ENCODE measurements around the gene PSD2.

PSD2 gene

GRCh38 chr5:139795074-139796001 lies at the start of gene PSD2:
Gene PSD2 (plus strand): TSS chr5:139795808. CDS start chr5:139809441, 13,633 bp downstream.
- in situ Hi-C loops (cut with MboI; ENCODE audit: low sequenced_read_pairs), result no loop called here

GRCh38 chr5:139746691-139747582 lies 48.7 kb upstream of the PSD2 start:
- in situ Hi-C loops (cut with MboI; ENCODE audit: low sequenced_read_pairs), result no loop called here

- in situ Hi-C loops (cut with MboI; ENCODE audit: low sequenced_read_pairs), result no loop called here
Measured at GRCh38 chr5:139747583-139748504, 47.8 kb upstream of the PSD2 start.

GRCh38 chr5:139748505-139748826 lies 47.1 kb upstream of the PSD2 start:
- in situ Hi-C loops (cut with MboI; ENCODE audit: low sequenced_read_pairs), result no loop called here

GRCh38 chr5:139749242-139749641 lies 46.4 kb upstream of the PSD2 start:
- in situ Hi-C loops (cut with MboI; ENCODE audit: low sequenced_read_pairs), result no loop called here

- in situ Hi-C loops (cut with MboI; ENCODE audit: low sequenced_read_pairs), result loop anchor here (25.0 kb wide), 1 partner anchor 114 kb away; the partner anchor contains the start of gene CXXC5
Measured at GRCh38 chr5:139751236-139751635, 44.4 kb upstream of the PSD2 start.

GRCh38 chr5:139752506-139753473 lies 42.8 kb upstream of the PSD2 start:
- in situ Hi-C loops (cut with MboI; ENCODE audit: low sequenced_read_pairs), result loop anchor here (25.0 kb wide), 1 partner anchor 115 kb away; the partner anchor contains the start of gene CXXC5

- in situ Hi-C loops (cut with MboI; ENCODE audit: low sequenced_read_pairs), result loop anchor here (25.0 kb wide), 1 partner anchor 119 kb away; the partner anchor contains the start of gene CXXC5
Measured at GRCh38 chr5:139755892-139756671, 39.5 kb upstream of the PSD2 start.

- in situ Hi-C loops (cut with MboI; ENCODE audit: low sequenced_read_pairs), result loop anchor here (25.0 kb wide), 1 partner anchor 120 kb away; the partner anchor contains the start of gene CXXC5
Measured at GRCh38 chr5:139756971-139757370, 38.6 kb upstream of the PSD2 start.

- in situ Hi-C loops (cut with MboI; ENCODE audit: low sequenced_read_pairs), result loop anchor here (25.0 kb wide), 1 partner anchor 121 kb away; the partner anchor contains the start of gene CXXC5
Measured at GRCh38 chr5:139757727-139758509, 37.7 kb upstream of the PSD2 start.

- in situ Hi-C loops (cut with MboI; ENCODE audit: low sequenced_read_pairs), result loop anchor here (25.0 kb wide), 1 partner anchor 121 kb away; the partner anchor contains the start of gene CXXC5
Measured at GRCh38 chr5:139758510-139759075, 37.0 kb upstream of the PSD2 start.

GRCh38 chr5:139759219-139759721 lies 36.3 kb upstream of the PSD2 start:
- in situ Hi-C loops (cut with MboI; ENCODE audit: low sequenced_read_pairs), result loop anchor here (25.0 kb wide), 1 partner anchor 122 kb away; the partner anchor contains the start of gene CXXC5

- in situ Hi-C loops (cut with MboI; ENCODE audit: low sequenced_read_pairs), result loop anchor here (25.0 kb wide), 1 partner anchor 123 kb away; the partner anchor contains the start of gene CXXC5
Measured at GRCh38 chr5:139760066-139761056, 35.2 kb upstream of the PSD2 start.

- in situ Hi-C loops (cut with MboI; ENCODE audit: low sequenced_read_pairs), result loop anchor here (25.0 kb wide), 1 partner anchor 124 kb away; the partner anchor contains the start of gene CXXC5
Measured at GRCh38 chr5:139761057-139761450, 34.6 kb upstream of the PSD2 start.

- in situ Hi-C loops (cut with MboI; ENCODE audit: low sequenced_read_pairs), result loop anchor here (25.0 kb wide), 1 partner anchor 124 kb away; the partner anchor contains the start of gene CXXC5
Measured at GRCh38 chr5:139761501-139761900, 34.1 kb upstream of the PSD2 start.
